Astrocyte (in vitro differentiated cells and primary cell): Measurements from ENCODE around the gene TAS2R40. TPM values are rescaled to one million over a fixed set of nuclear protein-coding genes. Genes with fewer than 3 reads are reported as not detected.

Experiments
- DNase-seq: peaks from one replicate; pipeline ENCODE4 v3.0.0-alpha.2; 2010; ENCODE audit warnings: low read depth
- FAIRE-seq: peaks from 2 replicates; lab custom pipeline; 2011; peaks lifted over from hg19 to GRCh38; lab: Jason Lieb, UNC
- H2AFZ ChIP-seq: 2 replicates; pipeline ENCODE4 v1.6.0; 2012; ENCODE audit warnings: low read depth, low read length, inconsistent platforms
- H3K27ac ChIP-seq: 2 replicates; pipeline ENCODE4 v1.5.1; 2011; ENCODE audit warnings: low read depth, low read length, inconsistent platforms
- H3K27me3 ChIP-seq: 2 replicates; pipeline ENCODE4 v1.6.0; 2011; ENCODE audit warnings: low read length, inconsistent platforms; ENCODE audit not compliant: insufficient read depth
- H3K36me3 ChIP-seq: 2 replicates; pipeline ENCODE4 v1.5.1; 2011; ENCODE audit warnings: low read length, inconsistent platforms; ENCODE audit not compliant: insufficient read depth
- H3K4me1 ChIP-seq: 2 replicates; pipeline ENCODE4 v1.5.1; 2011; ENCODE audit warnings: low read length, inconsistent platforms; ENCODE audit not compliant: insufficient read depth
- H3K4me2 ChIP-seq: 2 replicates; pipeline ENCODE4 v1.6.0; 2012; ENCODE audit warnings: low read length, inconsistent platforms
- H3K4me3 ChIP-seq: 2 replicates; pipeline ENCODE4 v1.5.1; 2011; ENCODE audit warnings: low read depth, mild to moderate bottlenecking, low read length, inconsistent platforms; ENCODE audit not compliant: insufficient read depth
- H3K79me2 ChIP-seq: 2 replicates; pipeline ENCODE4 v1.6.0; 2012; ENCODE audit warnings: mild to moderate bottlenecking, low read length, inconsistent platforms; ENCODE audit not compliant: insufficient read depth
- H3K9ac ChIP-seq: 2 replicates; pipeline ENCODE4 v1.6.0; 2012; ENCODE audit warnings: mild to moderate bottlenecking, low read length, inconsistent platforms
- H3K9me3 ChIP-seq: 2 replicates; pipeline ENCODE4 v1.5.1; 2012; ENCODE audit warnings: low read depth, mild to moderate bottlenecking, low read length, inconsistent platforms; ENCODE audit not compliant: insufficient read depth
- H4K20me1 ChIP-seq: 2 replicates; pipeline ENCODE4 v1.6.0; 2012; ENCODE audit warnings: low read length, inconsistent platforms; ENCODE audit not compliant: insufficient read depth
- H3K27ac Mint-ChIP-seq: one replicate; pipeline ENCODE4 v1.8.0; 2021; ENCODE audit warnings: mild to moderate bottlenecking, mixed read lengths; ENCODE audit not compliant: unreplicated experiment
- H3K27me3 Mint-ChIP-seq: one replicate; pipeline ENCODE4 v1.8.0; 2021; ENCODE audit warnings: low read depth, mixed read lengths; ENCODE audit not compliant: unreplicated experiment
- H3K36me3 Mint-ChIP-seq: one replicate; pipeline ENCODE4 v1.8.0; 2021; ENCODE audit warnings: low read depth, mixed read lengths; ENCODE audit not compliant: unreplicated experiment
- H3K4me1 Mint-ChIP-seq: one replicate; pipeline ENCODE4 v1.8.0; 2021; ENCODE audit warnings: low read depth, mixed read lengths; ENCODE audit not compliant: unreplicated experiment
- H3K4me3 Mint-ChIP-seq: one replicate; pipeline ENCODE4 v1.8.0; 2021; ENCODE audit warnings: mild to moderate bottlenecking, moderate library complexity, mixed read lengths; ENCODE audit not compliant: unreplicated experiment
- H3K9me3 Mint-ChIP-seq: one replicate; pipeline ENCODE4 v1.8.0; 2021; ENCODE audit warnings: mild to moderate bottlenecking, mixed read lengths; ENCODE audit not compliant: unreplicated experiment
- CTCF ChIP-seq: IDR thresholded peaks from 2 replicates; pipeline ENCODE4 v1.5.1; 2011; ENCODE audit warnings: low read depth, mild to moderate bottlenecking, inconsistent platforms, low read length, moderate library complexity; ENCODE audit not compliant: insufficient read depth
- EZH2 ChIP-seq: IDR thresholded peaks from 2 replicates; pipeline ENCODE4 v1.6.1; 2012; ENCODE audit warnings: mild to moderate bottlenecking, low read length, inconsistent platforms; ENCODE audit not compliant: insufficient read depth
- total RNA-seq: library from RNA; stranded (reverse); gene quantifications from 2 replicates; pipeline ENCODE4 v1.2.1, GENCODE V29; 2021

Gene TAS2R40
- total RNA-seq, 1 donor from 2014 or later, result not detected

- Mint-ChIP-seq H3K4me1 (no peaks in the 10 kb centered on the region), H3K4me3 (no peak overlapping the region), H3K27ac (no peak overlapping the region), H3K36me3 (no peaks in the 10 kb centered on the region), H3K9me3 (no peaks in the 10 kb centered on the region), H3K27me3 (peaks cover 18% of the 10 kb centered on the region)
- no peak overlapping the region for H3K4me2 ChIP-seq
- no peak overlapping the region for H3K9ac ChIP-seq
- no peaks in the 10 kb centered on the region for H3K79me2 ChIP-seq
- no peak overlapping the region for H2AFZ ChIP-seq
- FAIRE-seq, result no peak
- no peak overlapping the region for H3K4me3 ChIP-seq
- H3K27ac ChIP-seq, result no peak overlapping the region
- no peaks in the 10 kb centered on the region for H3K4me1 ChIP-seq
- no peaks in the 10 kb centered on the region for H4K20me1 ChIP-seq
- H3K27me3 ChIP-seq, result peaks cover 6% of the 10 kb centered on the region
- TF ChIP-seq EZH2 (no peak), CTCF (no peak)
- no peak for DNase-seq
- H3K9me3 ChIP-seq, result no peaks in the 10 kb centered on the region
- no peaks in the 10 kb centered on the region for H3K36me3 ChIP-seq
These were observed 1.9 kb downstream of the TAS2R40 start for GRCh38 chr7:143223784-143224183.

GRCh38 chr7:143225047-143225446 is 3.2 kb downstream of the TAS2R40 start:
- DNase-seq (no peak), FAIRE-seq (no peak)
- TF ChIP-seq EZH2, result no peak
- no peak for TF ChIP-seq CTCF
- H3K4me3 ChIP-seq, result no peak overlapping the region
- H3K9me3 ChIP-seq, result no peaks in the 10 kb centered on the region
- H3K27ac ChIP-seq, result no peak overlapping the region
- no peak overlapping the region for H3K4me2 ChIP-seq
- H3K4me3 Mint-ChIP-seq, result no peak overlapping the region
- no peak overlapping the region for H2AFZ ChIP-seq
- H3K27ac Mint-ChIP-seq, result no peak overlapping the region
- no peak overlapping the region for H3K9ac ChIP-seq
- H3K27me3 ChIP-seq, result peaks cover 5% of the 10 kb centered on the region
- peaks cover 16% of the 10 kb centered on the region for H3K27me3 Mint-ChIP-seq
- no peaks in the 10 kb centered on the region for H3K79me2 ChIP-seq
- H3K36me3 ChIP-seq, result no peaks in the 10 kb centered on the region
- no peaks in the 10 kb centered on the region for H3K36me3 Mint-ChIP-seq
- H3K4me1 Mint-ChIP-seq, result no peaks in the 10 kb centered on the region
- no peaks in the 10 kb centered on the region for H3K4me1 ChIP-seq
- no peaks in the 10 kb centered on the region for H3K9me3 Mint-ChIP-seq
- no peaks in the 10 kb centered on the region for H4K20me1 ChIP-seq

- no peak for TF ChIP-seq EZH2
- no peak for TF ChIP-seq CTCF
- Histone ChIP-seq H3K4me3 (no peak overlapping the region), H3K79me2 (no peaks in the 10 kb centered on the region), H3K36me3 (no peaks in the 10 kb centered on the region), H4K20me1 (no peaks in the 10 kb centered on the region), H3K27me3 (peaks cover 5% of the 10 kb centered on the region), H3K4me2 (no peak overlapping the region), H3K4me1 (no peaks in the 10 kb centered on the region), H3K9ac (no peak overlapping the region), H3K27ac (no peak overlapping the region), H2AFZ (no peak overlapping the region), H3K9me3 (no peaks in the 10 kb centered on the region)
- Mint-ChIP-seq H3K27ac (no peak overlapping the region), H3K36me3 (no peaks in the 10 kb centered on the region), H3K4me1 (no peaks in the 10 kb centered on the region), H3K4me3 (no peak overlapping the region), H3K27me3 (peaks cover 10% of the 10 kb centered on the region), H3K9me3 (no peaks in the 10 kb centered on the region)
- DNase-seq (no peak), FAIRE-seq (no peak)
These were observed 6.0 kb downstream of the TAS2R40 start for GRCh38 chr7:143227806-143228205.
